K562 (cell line): Measurements from ENCODE around the gene APOBEC3C. TPM values are rescaled to one million over a fixed set of nuclear protein-coding genes. Genes with fewer than 3 reads are reported as not detected.
A peak's percentile ranks its signal among the peaks of the same experiment; 100 is the strongest.

Experiments
- AFF4 ChIP-seq: sonication (generic); formaldehyde crosslinking; IDR thresholded peaks from 2 replicates; pipeline ENCODE4 v1.8.0; 2023; ENCODE audit warnings: mild to moderate bottlenecking, missing genetic modification reagents
- MGA ChIP-seq: fragments of 450-650 bp; IDR thresholded peaks from 2 replicates; pipeline ENCODE4 v1.6.1; 2016; ENCODE audit warnings: mild to moderate bottlenecking, moderate library complexity
- SMARCA5 ChIP-seq: fragments of 450-650 bp; IDR thresholded peaks from 2 replicates; pipeline ENCODE4 v1.6.1; 2016
- SPI1 ChIP-seq: IDR thresholded peaks from 2 replicates; pipeline ENCODE4 v1.6.1; 2011; ENCODE audit warnings: low read depth, low read length, control low read depth, borderline replicate concordance
- THRB ChIP-seq: fragments of 450-650 bp; formaldehyde crosslinking; conservative IDR thresholded peaks from 2 replicates; pipeline ENCODE4 v1.4.0; 2022; ENCODE audit warnings: mild to moderate bottlenecking, missing genetic modification characterization
- ZNF232 ChIP-seq: sonication (generic); formaldehyde crosslinking; IDR thresholded peaks from 2 replicates; pipeline ENCODE4 v1.8.0; 2022; ENCODE audit warnings: mild to moderate bottlenecking, missing genetic modification reagents
- ZNF717 ChIP-seq: fragments of 250-450 bp; sonication (Bioruptor Pico); IDR thresholded peaks from 2 replicates; pipeline ENCODE4 v1.5.0; 2021
- polyA plus RNA-seq, 8 experiments: library from polyadenylated mRNA; depleted of rRNA in 4 of 8; stranded (reverse) in 5 of 8; unstranded in 3 of 8; fragments of >200 nt; fragmentation: Nextera tagmentation in 2 of 8; fragmentation: Illumina TruSeq in 1 of 8; extraction: Ambion mirVana in 2 of 8; extraction: Trizol in 1 of 8; gene quantifications; 2 replicates each; pipeline versions ENCODE4 v1.2.1 to v1.2.3, GENCODE V29; 2011 to 2014; ENCODE audit warnings: inconsistent platforms in 1 of 8, missing spikeins in 1 of 8
- total RNA-seq, 7 experiments: library from RNA; depleted of rRNA in 6 of 7; stranded (reverse); fragments of >200 nt in 6 of 7; fragmentation: Illumina TruSeq in 2 of 7; extraction: Trizol in 2 of 7; gene quantifications; 2 replicates each; pipeline versions ENCODE4 v1.2.1 to v1.2.3, GENCODE V29; 2011 to 2021; ENCODE audit warnings: low replicate concordance in 1 of 7

Gene APOBEC3C
- total and polyA plus RNA-seq, 9 of the 15 experiments (the other 6 are each of a cell fraction or from before 2014, with no cell fraction given) = 12.4 to 285 (median 55.5) TPM

GRCh38 chr22:38981992-38982927, 31.8 kb upstream of the APOBEC3C start, which contains the start of gene APOBEC3B (continued):
- TF ChIP-seq AFF4 (CRISPR knock-in tag) (no peak), ZNF232 (CRISPR knock-in tag) (no peak), SMARCA5 (no peak), MGA (peak; percentile 62), THRB (CRISPR knock-in tag) (no peak), SPI1 (peak; percentile 20; the same call in 1 of the 2 replicates), ZNF717 (CRISPR knock-in tag) (no peak)
